ENCODE results near the gene HTRA3.

Gene HTRA3

DNA sequence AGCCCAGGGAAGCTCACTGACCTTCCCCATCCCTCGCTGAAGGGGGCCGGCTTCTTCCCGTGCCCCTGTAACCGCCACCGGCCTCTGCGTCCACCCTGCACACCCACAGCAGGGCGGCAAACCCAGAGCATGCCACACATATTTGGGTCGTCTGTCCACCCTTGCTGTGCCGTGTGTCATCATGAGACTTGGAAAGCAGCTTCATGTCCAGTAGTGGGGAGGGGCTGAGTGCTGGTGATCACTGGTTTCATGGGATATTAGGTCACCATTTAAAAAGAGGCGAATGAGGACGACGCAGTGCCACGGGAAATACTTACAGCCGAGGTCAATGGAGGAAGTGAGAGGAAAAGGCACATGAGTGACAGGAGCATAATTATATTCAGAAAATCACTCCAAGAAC is 74.8 kb downstream of the HTRA3 start:
- H4K20me1 ChIP-seq (ENCODE audit: low read depth, low read length), result no peaks in the 10 kb centered on the region
- H3F3A ChIP-seq (ENCODE audit: insufficient read depth), result no peaks in the 10 kb centered on the region
- TF ChIP-seq EZH2phosphoT487 (conservative IDR thresholded peaks at IDR 0.05; ENCODE audit: low read length), result no peak
- TF ChIP-seq, protein P1, sequence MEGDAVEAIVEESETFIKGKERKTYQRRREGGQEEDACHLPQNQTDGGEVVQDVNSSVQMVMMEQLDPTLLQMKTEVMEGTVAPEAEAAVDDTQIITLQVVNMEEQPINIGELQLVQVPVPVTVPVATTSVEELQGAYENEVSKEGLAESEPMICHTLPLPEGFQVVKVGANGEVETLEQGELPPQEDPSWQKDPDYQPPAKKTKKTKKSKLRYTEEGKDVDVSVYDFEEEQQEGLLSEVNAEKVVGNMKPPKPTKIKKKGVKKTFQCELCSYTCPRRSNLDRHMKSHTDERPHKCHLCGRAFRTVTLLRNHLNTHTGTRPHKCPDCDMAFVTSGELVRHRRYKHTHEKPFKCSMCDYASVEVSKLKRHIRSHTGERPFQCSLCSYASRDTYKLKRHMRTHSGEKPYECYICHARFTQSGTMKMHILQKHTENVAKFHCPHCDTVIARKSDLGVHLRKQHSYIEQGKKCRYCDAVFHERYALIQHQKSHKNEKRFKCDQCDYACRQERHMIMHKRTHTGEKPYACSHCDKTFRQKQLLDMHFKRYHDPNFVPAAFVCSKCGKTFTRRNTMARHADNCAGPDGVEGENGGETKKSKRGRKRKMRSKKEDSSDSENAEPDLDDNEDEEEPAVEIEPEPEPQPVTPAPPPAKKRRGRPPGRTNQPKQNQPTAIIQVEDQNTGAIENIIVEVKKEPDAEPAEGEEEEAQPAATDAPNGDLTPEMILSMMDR (IDR thresholded peaks at IDR 0.05; ENCODE audit: insufficient read depth, low read length, poor library complexity, severe bottlenecking), result no peak
- H3K4me3 ChIP-seq (ENCODE audit: insufficient read depth, low read length, poor library complexity, severe bottlenecking), result no peak overlapping the region
- no peak overlapping the region for H3K4me2 ChIP-seq (ENCODE audit: low read depth, low read length, poor library complexity, severe bottlenecking)
- H3K79me2 ChIP-seq (ENCODE audit: insufficient read depth, low read length), result no peaks in the 10 kb centered on the region
- no peaks in the 10 kb centered on the region for H3K9me2 ChIP-seq (replicated peaks; ENCODE audit: insufficient read depth, low read length)
- H3K9me3 ChIP-seq (ENCODE audit: insufficient read depth, low read length), result no peaks in the 10 kb centered on the region
- H3K27ac ChIP-seq (ENCODE audit: low read depth, low read length), result no peak overlapping the region
- no peak overlapping the region for H3K9ac ChIP-seq (ENCODE audit: low read length)
- no peaks in the 10 kb centered on the region for H3K36me3 ChIP-seq (ENCODE audit: low read length)
- H3K27me3 ChIP-seq (ENCODE audit: low read length), result no peaks in the 10 kb centered on the region
- H2AFZ ChIP-seq (ENCODE audit: low read depth, low read length, severe bottlenecking), result no peak overlapping the region

DNA sequence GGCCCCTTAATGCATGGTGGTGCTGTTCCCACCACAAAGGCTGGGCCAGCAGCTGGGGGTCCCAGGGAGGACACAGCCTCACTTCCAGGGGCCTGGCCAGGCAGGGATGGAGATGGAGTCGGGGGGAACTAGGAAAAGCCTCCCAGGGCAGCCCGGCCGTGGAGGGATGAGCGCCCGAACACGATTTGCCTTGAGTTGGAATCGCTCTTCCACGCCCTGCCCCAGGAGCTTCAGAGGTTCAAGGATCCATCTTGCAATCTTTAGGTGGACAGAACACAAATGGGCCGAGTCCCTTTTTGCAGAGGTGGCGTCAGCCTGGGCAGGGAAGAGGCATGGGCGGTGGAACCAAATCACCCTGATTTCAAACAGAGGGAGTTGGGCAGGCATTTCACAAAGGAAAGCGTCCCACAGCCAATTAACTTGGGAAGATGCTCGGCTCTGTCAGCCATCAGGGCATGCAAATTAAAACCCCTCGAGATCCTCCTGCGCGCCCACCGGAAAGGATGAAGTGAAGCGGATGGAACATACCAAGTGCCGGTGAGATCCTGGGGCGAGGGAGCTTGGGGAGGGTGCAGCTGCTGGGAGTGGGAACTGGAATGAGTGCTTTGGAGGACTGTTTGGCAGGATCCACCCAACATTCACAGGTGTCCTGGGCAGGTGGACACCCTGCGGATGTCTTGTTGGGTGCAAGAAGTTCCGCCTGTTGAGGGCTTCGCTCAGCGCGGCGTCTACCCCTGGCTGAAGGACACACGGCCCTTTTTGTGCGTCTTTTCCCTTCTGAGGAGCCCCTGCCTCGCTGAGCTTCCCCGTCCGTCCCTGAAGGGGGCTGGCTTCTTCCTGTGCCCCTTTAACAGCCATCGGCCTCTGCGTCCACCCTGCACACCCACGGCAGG is 75.7 kb downstream of the HTRA3 start:
- Histone ChIP-seq H3F3A (ENCODE audit: insufficient read depth) (no peaks in the 10 kb centered on the region), H3K9ac (ENCODE audit: low read length) (no peak overlapping the region), H4K20me1 (ENCODE audit: low read depth, low read length) (no peaks in the 10 kb centered on the region), H3K4me2 (ENCODE audit: low read depth, low read length, poor library complexity, severe bottlenecking) (no peak overlapping the region), H3K27ac (ENCODE audit: low read depth, low read length) (no peak overlapping the region), H3K36me3 (ENCODE audit: low read length) (no peaks in the 10 kb centered on the region), H2AFZ (ENCODE audit: low read depth, low read length, severe bottlenecking) (no peak overlapping the region), H3K27me3 (ENCODE audit: low read length) (no peaks in the 10 kb centered on the region), H3K79me2 (ENCODE audit: insufficient read depth, low read length) (no peaks in the 10 kb centered on the region), H3K4me3 (ENCODE audit: insufficient read depth, low read length, poor library complexity, severe bottlenecking) (no peak overlapping the region), H3K9me3 (ENCODE audit: insufficient read depth, low read length) (no peaks in the 10 kb centered on the region), H3K9me2 (replicated peaks; ENCODE audit: insufficient read depth, low read length) (no peaks in the 10 kb centered on the region)
- no peak for TF ChIP-seq EZH2phosphoT487 (conservative IDR thresholded peaks at IDR 0.05; ENCODE audit: low read length)
- TF ChIP-seq, protein P1 (IDR thresholded peaks at IDR 0.05; ENCODE audit: insufficient read depth, low read length, poor library complexity, severe bottlenecking), result no peak

DNA sequence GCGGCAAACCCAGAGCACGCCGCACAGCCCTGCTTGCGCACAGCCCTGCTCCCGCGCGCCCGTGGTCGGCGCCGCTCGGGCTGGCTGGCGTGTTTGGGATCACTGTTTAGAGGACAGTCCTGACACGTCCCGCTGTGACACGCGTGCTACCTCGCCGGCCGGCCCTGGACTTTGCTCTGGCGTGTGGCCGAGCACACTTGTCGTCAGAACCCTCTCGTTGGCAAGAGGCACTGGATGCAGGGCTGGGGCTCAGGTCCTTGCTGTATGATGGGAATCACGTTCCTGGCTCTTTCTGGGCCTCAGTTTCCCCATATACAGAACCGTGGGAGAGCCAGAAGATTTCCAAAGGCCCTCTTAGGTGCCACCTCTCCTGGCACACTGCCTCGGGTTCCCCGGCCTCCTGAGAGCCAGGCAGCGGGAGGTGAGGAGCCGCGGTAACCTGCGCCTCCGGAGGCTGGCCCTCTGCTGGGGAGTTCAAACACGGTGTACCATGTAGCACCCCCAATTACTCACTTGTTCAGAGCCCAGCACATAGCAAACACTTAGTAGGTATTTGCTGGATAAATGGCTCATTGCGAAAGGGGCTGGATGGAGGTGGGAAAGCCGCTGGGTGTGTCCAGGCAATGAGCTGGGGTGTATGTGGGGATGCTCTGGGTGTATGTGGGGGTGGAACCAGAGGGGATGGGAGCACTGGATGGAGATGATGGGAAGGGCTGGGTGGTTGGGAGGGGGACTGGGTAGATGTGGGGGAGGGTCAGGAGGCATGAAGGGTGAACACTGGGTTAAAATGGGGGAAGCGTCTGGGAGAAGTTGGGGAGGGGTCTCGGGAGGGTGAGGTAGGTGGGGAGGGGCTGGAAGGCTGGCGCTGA is 76.6 kb downstream of the HTRA3 start:
- H3K4me2 ChIP-seq (ENCODE audit: low read depth, low read length, poor library complexity, severe bottlenecking), result no peak overlapping the region
- H3K27ac ChIP-seq (ENCODE audit: low read depth, low read length), result no peak overlapping the region
- no peak overlapping the region for H3K4me3 ChIP-seq (ENCODE audit: insufficient read depth, low read length, poor library complexity, severe bottlenecking)
- H2AFZ ChIP-seq (ENCODE audit: low read depth, low read length, severe bottlenecking), result no peak overlapping the region
- no peaks in the 10 kb centered on the region for H3F3A ChIP-seq (ENCODE audit: insufficient read depth)
- H3K9me2 ChIP-seq (replicated peaks; ENCODE audit: insufficient read depth, low read length), result no peaks in the 10 kb centered on the region
- H4K20me1 ChIP-seq (ENCODE audit: low read depth, low read length), result no peaks in the 10 kb centered on the region
- H3K27me3 ChIP-seq (ENCODE audit: low read length), result no peaks in the 10 kb centered on the region
- TF ChIP-seq EZH2phosphoT487 (conservative IDR thresholded peaks at IDR 0.05; ENCODE audit: low read length), result no peak
- TF ChIP-seq, protein P1 (IDR thresholded peaks at IDR 0.05; ENCODE audit: insufficient read depth, low read length, poor library complexity, severe bottlenecking), result no peak
- H3K36me3 ChIP-seq (ENCODE audit: low read length), result no peaks in the 10 kb centered on the region
- H3K9ac ChIP-seq (ENCODE audit: low read length), result no peak overlapping the region
- no peaks in the 10 kb centered on the region for H3K9me3 ChIP-seq (ENCODE audit: insufficient read depth, low read length)
- H3K79me2 ChIP-seq (ENCODE audit: insufficient read depth, low read length), result no peaks in the 10 kb centered on the region

Measured in SU-DHL-6 (cell line).